Choroid plexus epithelial cell (primary cell): ENCODE measurements around the gene NDUFS1.
"Not testable (repeated sequence)": the region's sequence is repeated elsewhere in the genome, so short reads cannot be mapped to it uniquely, and the experiment has no call there.

Experiments used
- DNase-seq: peaks from one replicate; pipeline ENCODE4 v3.0.0-alpha.2; 2010; ENCODE audit warnings: low read depth
- H3K4me3 ChIP-seq: 2 replicates; pipeline ENCODE4 v1.5.1; 2011; ENCODE audit warnings: low read depth, mild to moderate bottlenecking, control low read depth, low read length, moderate library complexity
- CTCF ChIP-seq: conservative IDR thresholded peaks from 2 replicates; pipeline ENCODE4 v1.5.1; 2011; ENCODE audit warnings: low read depth, mild to moderate bottlenecking, control low read depth, inconsistent platforms, low read length, moderate library complexity

The NDUFS1 gene

DNA sequence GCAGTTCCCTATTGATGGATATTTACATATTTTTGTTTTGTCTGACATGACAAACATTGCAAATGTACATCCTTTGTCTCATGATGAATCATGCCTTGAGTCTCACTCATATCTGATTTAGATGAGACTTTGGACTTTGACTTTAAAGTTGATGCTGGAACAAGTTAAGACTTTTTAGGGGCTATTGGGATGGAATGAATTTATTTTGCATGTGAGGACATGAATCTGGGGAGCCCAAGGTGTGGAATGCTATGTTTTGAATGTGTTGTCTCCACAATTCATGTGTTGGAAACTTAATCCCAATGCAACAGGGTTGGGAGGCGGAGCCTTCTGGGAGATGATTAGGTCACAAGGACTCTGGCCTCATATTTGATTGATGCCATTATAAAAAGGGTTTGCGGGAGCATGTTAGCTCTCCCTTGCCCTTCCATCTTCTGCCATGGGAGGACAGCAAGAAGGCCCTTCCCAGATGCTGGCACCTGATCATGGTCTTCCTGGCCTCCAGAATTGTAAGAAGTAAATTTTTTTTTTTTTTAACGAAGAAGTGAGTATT lies 44.1 kb downstream of the NDUFS1 start:
- no peak for TF ChIP-seq CTCF
- DNase-seq: no peak
- no peak overlapping the region for H3K4me3 ChIP-seq

GRCh38 chr2:206112846-206113547 lies 46.2 kb downstream of the NDUFS1 start:
- peak; percentile 47 for DNase-seq

GRCh38 chr2:206112108-206112507 lies 47.1 kb downstream of the NDUFS1 start:
- DNase-seq: no peak
- no peak for TF ChIP-seq CTCF
- no peak overlapping the region for H3K4me3 ChIP-seq

More at GRCh38 chr2:206112846-206113547, 46.2 kb downstream of the NDUFS1 start:
- no peak overlapping the region for H3K4me3 ChIP-seq
- TF ChIP-seq CTCF: no peak

GRCh38 chr2:206108713-206109112 lies 50.5 kb downstream of the NDUFS1 start:
- TF ChIP-seq CTCF: no peak
- DNase-seq: no peak
- no peak overlapping the region for H3K4me3 ChIP-seq

DNA sequence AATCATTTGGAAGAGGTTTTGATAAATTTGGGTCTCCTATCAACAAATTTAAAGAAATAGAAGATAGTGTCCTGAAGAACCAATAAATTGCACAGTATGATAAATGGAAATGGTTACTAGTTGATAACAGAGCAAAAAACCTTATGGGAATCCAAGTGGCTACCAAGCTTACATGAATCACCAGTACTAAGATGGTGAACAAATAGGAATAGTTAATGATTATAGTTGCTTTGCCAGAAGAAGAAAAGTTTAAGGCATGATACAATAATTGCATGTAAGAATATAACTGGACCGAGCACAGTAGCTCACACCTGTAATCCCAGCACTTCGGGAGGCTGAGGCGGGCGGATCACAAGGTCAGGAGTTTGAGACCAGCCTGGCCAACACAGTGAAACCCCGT lies 53.7 kb downstream of the NDUFS1 start:
- no peak overlapping the region for H3K4me3 ChIP-seq
- DNase-seq: no peak
- no peak for TF ChIP-seq CTCF

DNA sequence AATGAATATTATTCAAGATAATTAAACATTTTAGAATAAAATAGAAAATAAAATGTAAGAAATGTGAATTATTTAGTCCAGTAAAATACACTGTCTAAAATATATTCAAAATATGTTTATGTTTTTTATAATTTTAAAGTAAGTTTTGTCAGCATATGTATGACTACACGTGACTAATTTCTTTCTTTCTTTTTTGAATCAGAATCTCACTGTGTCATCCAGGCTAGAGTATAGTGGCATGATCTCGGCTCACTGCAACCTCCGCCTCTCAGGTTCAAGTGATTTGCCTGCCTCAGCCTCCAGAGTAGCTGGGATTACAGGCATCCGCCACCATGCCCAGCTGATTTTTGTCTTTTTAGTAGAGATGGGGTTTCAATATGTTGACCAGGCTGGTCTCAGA lies 54.2 kb downstream of the NDUFS1 start:
- no peak overlapping the region for H3K4me3 ChIP-seq
- DNase-seq: no peak
- no peak for TF ChIP-seq CTCF

GRCh38 chr2:206098872-206099271 lies 60.4 kb downstream of the NDUFS1 start:
- H3K4me3 ChIP-seq, DNase-seq: not testable (repeated sequence)
